Amygdala (tissue), 56 donors: ENCODE data around the gene FAM83C.

ENCODE experiments used
- DNase-seq, 56 donors: peaks; one replicate each; lab custom pipeline; 2025; lab: John Stamatoyannopoulos, UW

FAM83C gene

GRCh38 chr20:35301426-35301825, 9.2 kb upstream of the FAM83C start:
- no peak for DNase-seq

DNA sequence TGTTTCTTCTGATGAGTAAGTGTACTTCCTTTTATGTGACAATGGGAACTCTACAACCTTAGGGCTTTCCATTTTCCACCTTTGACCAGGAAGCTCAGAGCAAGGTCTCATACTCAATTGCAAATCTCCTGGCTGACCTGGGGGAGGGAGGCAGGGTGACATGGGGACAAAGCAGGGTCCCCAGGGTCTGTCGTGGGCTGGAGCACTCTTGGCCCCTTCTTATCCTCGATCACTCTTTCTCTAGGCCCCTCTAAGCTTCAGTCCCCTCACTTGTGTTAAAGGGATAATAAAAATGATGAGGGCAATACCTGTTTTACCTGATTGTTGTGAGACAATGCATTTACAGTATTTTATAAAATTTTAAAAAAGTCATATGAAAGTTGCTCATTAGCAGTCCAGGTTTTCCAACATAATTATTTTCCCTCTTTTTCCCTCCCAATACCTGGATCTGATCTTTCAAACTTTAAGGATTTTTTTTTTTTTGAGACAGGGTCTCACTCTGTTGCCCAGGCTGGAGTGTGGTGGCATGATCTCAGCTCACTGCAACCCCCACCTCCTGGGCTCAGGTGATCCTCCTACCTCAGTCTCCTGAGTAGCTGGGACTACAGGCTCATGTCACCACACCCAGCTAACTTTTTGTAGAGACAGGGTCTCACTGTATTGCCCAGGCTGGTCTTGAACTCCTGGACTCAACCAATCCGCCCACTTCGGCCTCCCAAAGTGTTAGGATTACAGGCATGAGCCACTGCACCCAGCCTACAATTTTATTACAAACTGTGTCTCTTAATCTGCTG, 8.4 kb upstream of the FAM83C start:
- no peak for DNase-seq

GRCh38 chr20:35299780-35300179, 7.6 kb upstream of the FAM83C start:
- no peak for DNase-seq

- DNase-seq: no peak
Measured at GRCh38 chr20:35298264-35298663, 6.0 kb upstream of the FAM83C start.

DNA sequence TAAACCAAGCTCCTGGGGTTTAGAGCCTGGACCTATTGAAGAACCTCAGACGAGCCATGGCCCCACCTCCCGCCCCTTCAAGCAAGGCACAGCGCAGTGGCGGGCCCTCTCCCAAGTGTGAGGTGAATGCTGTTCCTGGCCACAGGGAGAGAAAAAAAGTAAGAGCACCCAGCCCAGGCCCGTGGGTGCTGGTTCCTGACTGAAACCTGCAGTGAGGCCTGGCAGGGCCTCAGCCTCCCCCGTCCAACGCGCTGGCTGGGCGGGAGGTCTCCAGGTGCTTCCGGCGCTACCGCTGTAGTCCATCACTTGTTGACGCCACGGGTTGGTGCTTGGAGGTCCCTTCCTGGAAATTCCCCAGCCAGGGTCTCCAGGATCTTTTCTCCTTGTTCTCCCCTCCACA, 5.5 kb upstream of the FAM83C start:
- DNase-seq: no peak

DNA sequence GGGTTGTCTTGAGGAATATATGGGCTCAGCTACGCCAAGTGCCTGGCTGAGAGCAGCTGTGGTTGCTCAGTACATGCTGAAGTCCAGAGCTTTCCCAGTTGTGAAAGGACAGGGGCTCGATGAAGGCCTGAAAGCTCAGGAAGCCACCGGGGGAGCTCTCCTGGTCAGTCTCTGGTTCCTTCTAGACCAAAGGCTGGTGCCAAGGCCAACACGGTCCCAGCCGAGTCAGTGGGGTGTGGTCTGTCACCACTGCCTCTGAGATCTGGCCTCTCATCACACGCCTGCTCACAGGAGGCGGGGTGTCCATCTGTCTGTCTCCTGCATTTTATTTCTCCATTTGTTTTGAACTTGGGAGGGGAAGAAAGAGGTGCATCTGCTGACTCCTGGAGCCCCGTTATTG, 4.9 kb upstream of the FAM83C start:
- DNase-seq: no peak

- no peak for DNase-seq
Measured at GRCh38 chr20:35296101-35296554, 3.9 kb upstream of the FAM83C start.

DNA sequence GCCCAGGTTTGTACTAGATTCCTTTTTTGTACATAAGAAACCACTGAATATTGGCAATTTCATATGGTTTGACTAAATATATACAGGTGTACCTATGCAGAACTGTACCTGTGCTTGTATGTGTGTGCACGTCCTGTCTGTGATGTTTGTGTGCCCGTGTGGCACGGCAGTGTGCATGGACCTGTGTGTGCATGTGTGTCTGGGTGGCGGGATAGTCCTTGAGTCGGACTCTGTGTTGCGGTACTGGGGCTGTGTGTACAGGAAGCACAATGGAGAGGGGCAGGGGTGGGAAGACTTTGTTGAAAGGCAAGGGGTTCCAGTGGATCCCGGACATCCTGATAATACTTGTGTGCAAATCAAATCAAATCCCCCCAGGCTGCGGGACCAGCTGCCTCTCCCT, 3.4 kb upstream of the FAM83C start:
- no peak for DNase-seq

DNA sequence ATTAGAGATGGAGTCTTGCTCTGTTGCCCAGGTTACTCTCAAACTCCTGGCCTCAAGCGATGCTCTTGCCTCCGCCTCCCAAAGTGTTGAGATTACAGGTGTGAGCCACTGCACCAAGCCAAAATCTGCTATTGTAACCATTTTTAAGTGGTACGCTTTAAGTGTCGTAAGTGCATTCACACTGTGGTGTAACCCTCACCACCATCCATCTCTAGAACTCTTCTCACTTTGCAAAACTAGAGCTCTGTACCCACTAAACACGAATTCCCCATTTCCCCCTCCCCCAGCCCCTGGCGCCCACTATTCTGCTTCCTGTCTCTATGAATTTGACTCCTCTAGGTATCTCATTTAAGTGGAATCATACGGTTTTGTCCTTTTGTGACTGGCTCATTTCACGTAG, 2.8 kb upstream of the FAM83C start:
- no peak for DNase-seq

DNA sequence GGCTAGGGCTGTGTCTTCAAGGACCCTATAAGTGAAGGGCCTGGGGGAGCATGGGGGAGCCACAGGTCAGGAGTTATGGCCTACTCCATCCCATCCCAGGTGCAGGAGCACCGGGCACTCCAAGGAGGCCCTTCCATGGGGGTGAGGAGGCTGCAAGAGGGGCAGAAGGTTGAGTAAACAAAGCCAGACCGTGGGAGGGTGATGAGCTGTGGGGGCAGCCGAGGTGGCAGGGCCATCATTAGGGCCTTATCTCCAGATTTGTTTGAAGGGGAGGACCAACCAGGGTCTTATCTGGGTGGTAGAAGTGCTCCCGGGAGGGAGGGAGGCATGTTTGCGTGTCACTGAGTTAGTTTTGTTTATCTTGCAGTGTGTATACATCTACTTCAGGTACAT, 2.1 kb upstream of the FAM83C start:
- DNase-seq: no peak

DNA sequence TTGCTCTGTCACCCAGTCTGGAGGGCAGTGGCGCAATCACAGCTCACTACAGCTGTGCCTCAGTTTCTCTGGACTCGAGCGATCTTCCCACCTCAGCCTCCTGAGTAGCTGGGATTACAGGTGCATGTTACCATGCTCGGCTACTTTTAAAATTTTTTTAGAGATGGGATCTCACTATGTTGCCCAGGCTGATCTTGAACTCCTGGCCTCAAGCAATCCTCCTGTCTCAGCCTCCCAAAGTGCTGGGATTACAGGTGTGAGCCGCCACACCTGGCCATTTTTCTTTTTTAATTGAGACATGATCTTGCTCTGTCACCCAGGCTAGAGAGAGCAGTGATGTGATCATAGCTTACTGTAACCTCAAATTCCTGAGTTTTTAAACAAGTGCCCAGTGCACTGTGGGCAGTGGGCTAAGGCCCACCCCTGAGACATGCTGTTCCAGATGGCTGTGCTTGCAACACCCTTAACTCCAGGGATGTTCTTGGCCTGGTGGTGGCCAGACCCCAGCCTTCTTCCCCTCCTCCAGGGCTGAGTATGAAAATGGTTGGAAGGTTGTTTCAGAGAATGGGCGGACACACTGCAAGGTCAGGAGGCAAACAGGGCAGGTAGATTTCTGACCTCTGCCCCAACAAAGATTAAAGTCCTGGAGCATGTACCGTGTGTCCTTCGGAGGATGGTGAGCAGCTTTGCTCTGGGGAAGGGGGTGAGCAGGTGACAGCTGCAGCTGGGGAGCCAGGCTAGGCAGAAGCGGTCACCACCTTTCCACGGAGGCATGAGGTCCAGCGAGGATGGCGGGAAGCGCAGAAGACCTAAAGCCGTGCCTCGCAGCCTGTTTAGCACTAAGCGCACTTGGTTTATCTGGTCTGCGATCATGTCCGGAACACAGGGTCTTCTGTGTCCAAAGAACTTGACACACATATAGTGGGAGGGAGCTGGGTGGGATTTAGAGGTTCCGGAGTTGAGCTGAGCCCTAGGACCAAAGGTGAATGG, 1.4 kb upstream of the FAM83C start:
- no peak for DNase-seq

GRCh38 chr20:35292504-35293285, 470 bp upstream of the FAM83C start:
- no peak for DNase-seq

DNA sequence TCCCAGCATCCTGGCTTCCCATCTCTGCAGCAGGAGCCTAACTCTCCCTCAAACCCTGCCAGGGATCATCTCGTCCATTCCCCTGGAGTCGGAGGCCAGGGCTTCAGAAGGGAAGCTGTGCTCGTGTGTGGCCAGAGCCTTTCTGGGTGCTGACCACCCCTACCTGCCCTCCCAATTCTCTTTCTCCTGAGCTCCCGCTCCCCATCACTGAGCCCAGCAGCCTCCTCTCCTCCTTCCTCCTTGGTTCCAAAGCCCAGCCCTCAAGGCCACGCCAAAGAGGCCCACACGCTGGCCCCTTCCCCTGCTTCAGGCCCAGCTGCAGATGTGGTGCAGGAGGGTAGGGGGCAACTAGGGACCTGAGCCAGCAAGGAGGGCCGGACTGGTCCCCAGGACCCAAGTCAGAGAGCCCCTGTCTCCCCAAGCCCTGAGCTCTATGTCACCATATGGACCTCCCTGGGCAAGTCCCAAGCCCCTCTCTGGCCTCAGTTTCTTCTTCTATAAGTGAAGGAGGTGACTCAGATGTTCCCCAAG, 1.3 kb downstream of the FAM83C start:
- no peak for DNase-seq

DNA sequence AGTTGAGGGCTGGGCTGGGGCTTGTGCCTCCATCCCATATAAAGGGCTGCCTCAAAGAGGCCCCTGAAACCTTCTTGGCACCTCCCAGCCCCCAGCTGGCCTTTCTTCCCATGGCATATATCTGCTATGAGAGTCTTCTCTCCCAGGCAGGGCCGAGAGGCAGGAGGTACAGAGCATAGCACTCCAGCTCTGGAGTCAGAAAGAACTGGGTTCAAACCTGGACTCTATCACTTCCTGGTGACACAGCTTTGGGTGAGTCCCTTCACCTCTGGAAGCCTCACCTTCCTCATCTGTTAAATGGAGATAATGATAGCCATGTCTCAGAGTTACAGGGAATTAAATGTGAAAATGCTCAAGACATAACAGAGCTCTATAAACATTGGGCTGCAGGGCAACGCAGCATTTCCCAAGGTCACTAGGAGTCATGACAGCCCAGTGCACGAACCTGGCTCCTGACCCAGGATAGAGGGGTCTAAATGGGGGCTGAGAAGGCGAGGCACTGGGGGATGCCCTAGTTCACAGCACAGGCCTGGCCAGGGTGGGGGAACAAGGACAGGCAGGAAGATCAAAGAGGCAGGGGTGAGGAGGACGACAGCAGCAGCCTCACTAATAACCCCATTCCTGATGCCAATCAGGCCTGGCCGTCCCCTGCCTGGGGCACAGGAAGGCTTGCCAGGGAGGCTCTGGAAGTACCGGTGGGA, 1.9 kb downstream of the FAM83C start:
- DNase-seq: no peak

GRCh38 chr20:35288325-35289060, 3.7 kb downstream of the FAM83C start:
- DNase-seq: no peak

GRCh38 chr20:35287509-35288324, 4.5 kb downstream of the FAM83C start:
- DNase-seq: no peak

GRCh38 chr20:35286899-35287508, 5.2 kb downstream of the FAM83C start:
- no peak for DNase-seq
